Activated B cell treated with CpG ODN at 0.5 μM for 24 hours (primary cell): ENCODE results near the gene F2R. TPM values are rescaled to one million over a fixed set of nuclear protein-coding genes. Genes with fewer than 3 reads are reported as not detected.

ENCODE experiments used
- ATAC-seq: fragments of 200-7000 bp; cut with Tn5 transposase; one replicate; pipeline ENCODE4 v1.10.0; 2021; ENCODE audit warnings: low read depth, mild to moderate bottlenecking, moderate library complexity
- CTCF ChIA-PET: fragments of 350-600 bp; sonication (Branson Sonifier 250); formaldehyde crosslinking; loops from one replicate; lab custom pipeline; 2021; ENCODE audit warnings: antibody characterized with exemption; lab: Charles Lee
- POLR2A ChIA-PET: fragments of 350-600 bp; sonication (Branson Sonifier 250); formaldehyde crosslinking; loops from one replicate; lab custom pipeline; 2021; ENCODE audit warnings: antibody characterized with exemption; lab: Charles Lee
- DNase-seq: peaks from one replicate; pipeline ENCODE4 v3.0.0; 2022
- H3K27ac Mint-ChIP-seq: one replicate; pipeline ENCODE4 v1.8.0; 2020; ENCODE audit warnings: mixed read lengths
- H3K27me3 Mint-ChIP-seq: one replicate; pipeline ENCODE4 v1.8.0; 2021; ENCODE audit warnings: mixed read lengths
- H3K36me3 Mint-ChIP-seq: one replicate; pipeline ENCODE4 v1.8.0; 2021; ENCODE audit warnings: low read depth, mixed read lengths
- H3K4me1 Mint-ChIP-seq: one replicate; pipeline ENCODE4 v1.8.0; 2021; ENCODE audit warnings: mixed read lengths
- H3K4me3 Mint-ChIP-seq: one replicate; pipeline ENCODE4 v1.8.0; 2020; ENCODE audit warnings: mild to moderate bottlenecking, mixed read lengths
- H3K9me3 Mint-ChIP-seq: one replicate; pipeline ENCODE4 v1.8.0; 2020; ENCODE audit warnings: mixed read lengths
- CTCF ChIP-seq: fragments of 200-600 bp; IDR thresholded peaks from one replicate; pipeline ENCODE4 v1.8.0; 2022; ENCODE audit warnings: antibody characterized with exemption, mild to moderate bottlenecking
- intact Hi-C: fragments of 100-400 bp; cut with micrococcal nuclease; formaldehyde crosslinking; loops from one replicate; pipeline ENCODE4 v1.15.1; 2024
- total RNA-seq: library from RNA; stranded (reverse); gene quantifications from 2 replicates; pipeline ENCODE4 v1.2.3, GENCODE V29; 2022

F2R gene
- total RNA-seq, 1 donor from 2014 or later: 0.18 TPM

- ATAC-seq (no peak), DNase-seq (no peak)
- H3K27ac Mint-ChIP-seq: no peak overlapping the region
- peaks cover 43% of the 10 kb centered on the region for H3K27me3 Mint-ChIP-seq
- ChIA-PET CTCF (interaction anchor here (1.3 kb wide), 1 partner anchor 60 kb away, joined by 5 read pairs; no protein-coding TSS in a partner anchor), POLR2A (no interaction called here)
- H3K4me1 Mint-ChIP-seq: peaks cover 25% of the 10 kb centered on the region
- H3K9me3 Mint-ChIP-seq: no peaks in the 10 kb centered on the region
- H3K4me3 Mint-ChIP-seq: peak overlapping the region; percentile 80
- intact Hi-C loops: loop anchor here (5.0 kb wide), 1 partner anchor 313 kb away; the partner anchor contains the start of gene IQGAP2
- no peaks in the 10 kb centered on the region for H3K36me3 Mint-ChIP-seq
- no peak for TF ChIP-seq CTCF
These were observed 1.0 kb upstream of the F2R start for GRCh38 chr5:76714751-76715485.

GRCh38 chr5:76715486-76715735, 515 bp upstream of the F2R start:
- ChIA-PET POLR2A (no interaction called here), CTCF (interaction anchor here (0.7 to 1.3 kb wide), 2 partner anchors 59 kb away, joined by 3 to 5 read pairs; no protein-coding TSS in a partner anchor)
- intact Hi-C loops: loop anchor here (5.0 kb wide), 1 partner anchor 313 kb away; the partner anchor contains the start of gene IQGAP2
- Mint-ChIP-seq H3K4me3 (peak overlapping the region; percentile 80), H3K4me1 (peaks cover 25% of the 10 kb centered on the region), H3K27me3 (peaks cover 43% of the 10 kb centered on the region), H3K9me3 (no peaks in the 10 kb centered on the region), H3K36me3 (no peaks in the 10 kb centered on the region), H3K27ac (no peak overlapping the region)
- no peak for DNase-seq
- TF ChIP-seq CTCF: no peak
- ATAC-seq: peak; percentile 29

GRCh38 chr5:76716456-76717157, 681 bp downstream of the F2R start:
- H3K36me3 Mint-ChIP-seq: no peaks in the 10 kb centered on the region
- ChIA-PET CTCF (no interaction called here), POLR2A (no interaction called here)
- H3K4me1 Mint-ChIP-seq: peaks cover 32% of the 10 kb centered on the region
- intact Hi-C loops: loop anchor here (1.0 to 5.0 kb wide), 3 partner anchors 22 to 314 kb away; partner anchors contain the start of gene IQGAP2
- H3K9me3 Mint-ChIP-seq: no peaks in the 10 kb centered on the region
- TF ChIP-seq CTCF: no peak
- DNase-seq (no peak), ATAC-seq (no peak)
- peaks cover 38% of the 10 kb centered on the region for H3K27me3 Mint-ChIP-seq
- H3K4me3 Mint-ChIP-seq: peak overlapping the region; percentile 80
- H3K27ac Mint-ChIP-seq: no peak overlapping the region

GRCh38 chr5:76717222-76718083, 1.5 kb downstream of the F2R start:
- Mint-ChIP-seq H3K27me3 (peaks cover 38% of the 10 kb centered on the region), H3K9me3 (no peaks in the 10 kb centered on the region), H3K27ac (no peak overlapping the region), H3K36me3 (no peaks in the 10 kb centered on the region), H3K4me1 (peaks cover 32% of the 10 kb centered on the region), H3K4me3 (peak overlapping the region; percentile 80)
- no peak for TF ChIP-seq CTCF
- intact Hi-C loops: loop anchor here (2.0 to 5.0 kb wide), 2 partner anchors 21 to 315 kb away; partner anchors contain the start of gene IQGAP2
- ATAC-seq (no peak), DNase-seq (no peak)
- ChIA-PET POLR2A (no interaction called here), CTCF (no interaction called here)
